Panc1 (cell line): ENCODE data around the gene CCR7. TPM values are rescaled to one million over a fixed set of nuclear protein-coding genes. Genes with fewer than 3 reads are reported as not detected.

Experiments
- ATAC-seq: fragments of 200-7000 bp; cut with Tn5 transposase; 2 replicates; pipeline ENCODE4 v1.9.1; 2020; ENCODE audit warnings: mild to moderate bottlenecking, moderate library complexity
- BruUV-seq: library from RNA; stranded (reverse); fragments of 400-500 nt; replicated peaks from 2 replicates; lab custom pipeline; 2021; lab: Mats Ljungman, UMichigan
- CTCF ChIA-PET: fragments of 300-600 bp; sonication (Branson Sonifier 250); formaldehyde crosslinking; loops from one replicate; lab custom pipeline; 2022; ENCODE audit warnings: antibody characterized with exemption; lab: Charles Lee
- POLR2A ChIA-PET: fragments of 300-600 bp; sonication (Branson Sonifier 250); formaldehyde crosslinking; loops from one replicate; lab custom pipeline; 2022; ENCODE audit warnings: antibody characterized with exemption; lab: Charles Lee
- DNase-seq: peaks from one replicate; pipeline ENCODE4 v3.0.0-alpha.2; 2010; ENCODE audit warnings: low read depth, low spot score
- H3K27ac ChIP-seq: 2 replicates; pipeline ENCODE4 v1.5.1; 2011; ENCODE audit warnings: mild to moderate bottlenecking, low read length, inconsistent platforms
- H3K27me3 ChIP-seq: fragments of 200-500 bp; sonication (Bioruptor generic); 2 replicates; pipeline ENCODE4 v1.6.0; 2014; ENCODE audit warnings: low read length, inconsistent platforms; ENCODE audit not compliant: control insufficient read depth, insufficient read depth
- H3K36me3 ChIP-seq: fragments of 200-500 bp; sonication (Bioruptor generic); 2 replicates; pipeline ENCODE4 v1.5.1; 2014; ENCODE audit warnings: inconsistent platforms, mild to moderate bottlenecking, low read length, moderate library complexity; ENCODE audit not compliant: control insufficient read depth, insufficient read depth
- H3K4me1 ChIP-seq: 2 replicates; pipeline ENCODE4 v1.5.1; 2011; ENCODE audit warnings: inconsistent platforms, mild to moderate bottlenecking, low read length, moderate library complexity; ENCODE audit not compliant: control insufficient read depth, insufficient read depth
- H3K4me3 ChIP-seq, 2 experiments: 2 replicates each; pipeline ENCODE4 v1.5.1; 2011 to 2012; ENCODE audit warnings: low read depth in 2 of 2, low read length in 2 of 2, mild to moderate bottlenecking in 2 of 2, inconsistent platforms in 1 of 2, moderate library complexity in 1 of 2
- H3K9me3 ChIP-seq: fragments of 200-500 bp; sonication (Bioruptor generic); 2 replicates; pipeline ENCODE4 v1.5.1; 2014; ENCODE audit warnings: low read depth, mild to moderate bottlenecking, inconsistent platforms, low read length, moderate library complexity; ENCODE audit not compliant: control insufficient read depth, insufficient read depth
- POLR2AphosphoS5 ChIP-seq: IDR thresholded peaks from 2 replicates; pipeline ENCODE4 v1.6.1; 2012; ENCODE audit warnings: mild to moderate bottlenecking, low read depth, low read length, moderate library complexity
- SIN3A ChIP-seq: IDR thresholded peaks from 2 replicates; pipeline ENCODE4 v1.6.1; 2012; ENCODE audit warnings: low read depth, mild to moderate bottlenecking, low read length, moderate library complexity, borderline replicate concordance; ENCODE audit not compliant: insufficient read depth
- TCF7L2 ChIP-seq: IDR thresholded peaks from 2 replicates; pipeline ENCODE4 v1.6.1; 2011; ENCODE audit warnings: mild to moderate bottlenecking, low read depth, low read length, inconsistent platforms
- in situ Hi-C: cut with HindIII; loops from 2 replicates; pipeline ENCODE4 v1.10.0; 2016; ENCODE audit warnings: low sequenced_read_pairs, low pct_unique_long_range_greater_than_20kb
- intact Hi-C: fragments of 100-400 bp; cut with micrococcal nuclease; formaldehyde crosslinking; loops from one replicate; pipeline ENCODE4 v1.10.0; 2022; ENCODE audit not compliant: unreplicated experiment
- total RNA-seq: library from RNA; stranded (reverse); gene quantifications from one replicate; pipeline ENCODE4 v1.2.1, GENCODE V29; 2021; ENCODE audit not compliant: unreplicated experiment
- TF ChIP-seq, protein P1 (sequence below), 2 experiments: IDR thresholded peaks; 2 replicates each; pipeline ENCODE4 v1.6.1; 2011 to 2012; ENCODE audit warnings: low read depth in 2 of 2, control low read depth in 1 of 2, low read length in 1 of 2, mild to moderate bottlenecking in 1 of 2, moderate library complexity in 1 of 2; ENCODE audit not compliant: insufficient read depth in 1 of 2
- TF ChIP-seq, protein P2 (sequence below): fragments of 450-650 bp; IDR thresholded peaks from 2 replicates; pipeline ENCODE4 v1.5.1; 2017; ENCODE audit warnings: mild to moderate bottlenecking

CCR7 gene
- total RNA-seq, 1 experiment from 2014 or later, result 0.44 TPM

DNA sequence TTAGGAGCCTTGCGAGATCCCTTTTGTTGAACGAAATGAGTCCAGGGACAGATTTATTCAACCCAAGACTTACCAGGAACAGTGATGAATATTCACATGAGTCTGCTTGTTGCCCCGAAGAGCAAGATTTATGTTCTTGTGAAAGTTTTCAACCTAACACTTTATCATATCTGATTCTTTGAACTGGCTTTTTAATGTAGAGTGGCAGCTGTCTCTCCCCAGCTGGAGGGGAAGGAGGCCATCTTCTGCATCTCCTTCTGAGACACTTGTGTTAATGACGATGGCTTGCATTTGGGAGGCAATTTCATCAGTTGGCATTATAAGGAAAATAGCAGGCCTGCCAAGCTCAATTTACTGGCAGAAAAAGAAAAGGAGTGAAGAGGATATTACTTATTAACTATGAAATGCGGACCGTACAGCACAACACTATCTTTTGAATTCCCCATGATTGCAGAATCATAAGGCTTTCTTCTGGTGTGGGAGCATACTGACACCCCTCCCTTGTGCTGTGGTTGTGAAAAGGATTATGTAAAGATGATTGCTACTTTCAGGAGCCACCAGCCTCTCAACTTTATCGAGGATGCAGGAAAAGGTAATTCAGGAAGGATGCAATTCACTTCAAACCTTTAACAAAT, 46.7 kb upstream of the CCR7 start:
- CTCF ChIA-PET, result no interaction called here

DNA sequence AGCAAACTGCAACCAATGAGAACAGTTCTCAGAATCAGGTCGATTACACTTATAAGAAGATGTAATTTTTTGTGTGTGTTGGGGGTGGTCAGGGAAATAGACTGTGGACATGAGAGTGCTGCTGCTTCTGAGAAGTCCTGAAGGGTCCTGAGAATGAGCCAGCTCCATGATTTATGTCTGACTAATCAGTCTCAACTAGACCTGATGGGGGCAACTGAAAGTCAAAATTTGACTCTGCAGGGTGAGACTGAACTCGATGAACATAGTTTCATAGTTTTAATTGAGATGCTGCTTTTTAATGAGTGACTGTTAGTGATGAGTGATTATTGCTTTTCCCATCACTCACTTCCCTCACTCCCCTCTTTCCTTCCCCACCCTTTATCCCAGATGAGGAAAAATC, 45.1 kb upstream of the CCR7 start:
- no TSS peak for BruUV-seq

More for the DNA sequence above, 46.7 kb upstream of the CCR7 start:
- Histone ChIP-seq H3K9me3 (no peaks in the 10 kb centered on the region), H3K4me1 (no peaks in the 10 kb centered on the region), H3K4me3 (no peak overlapping the region), H3K27me3 (peaks cover 6% of the 10 kb centered on the region; the same call in 1 of the 2 replicates), H3K36me3 (no peaks in the 10 kb centered on the region), H3K27ac (no peak overlapping the region)
- POLR2A ChIA-PET, result no interaction called here
- DNase-seq (no peak), ATAC-seq (no peak)
- no TSS peak for BruUV-seq
- in situ Hi-C loops, result no loop called here
- intact Hi-C loops, result no loop called here
- no peak for TF ChIP-seq POLR2AphosphoS5
- TF ChIP-seq, protein P1, sequence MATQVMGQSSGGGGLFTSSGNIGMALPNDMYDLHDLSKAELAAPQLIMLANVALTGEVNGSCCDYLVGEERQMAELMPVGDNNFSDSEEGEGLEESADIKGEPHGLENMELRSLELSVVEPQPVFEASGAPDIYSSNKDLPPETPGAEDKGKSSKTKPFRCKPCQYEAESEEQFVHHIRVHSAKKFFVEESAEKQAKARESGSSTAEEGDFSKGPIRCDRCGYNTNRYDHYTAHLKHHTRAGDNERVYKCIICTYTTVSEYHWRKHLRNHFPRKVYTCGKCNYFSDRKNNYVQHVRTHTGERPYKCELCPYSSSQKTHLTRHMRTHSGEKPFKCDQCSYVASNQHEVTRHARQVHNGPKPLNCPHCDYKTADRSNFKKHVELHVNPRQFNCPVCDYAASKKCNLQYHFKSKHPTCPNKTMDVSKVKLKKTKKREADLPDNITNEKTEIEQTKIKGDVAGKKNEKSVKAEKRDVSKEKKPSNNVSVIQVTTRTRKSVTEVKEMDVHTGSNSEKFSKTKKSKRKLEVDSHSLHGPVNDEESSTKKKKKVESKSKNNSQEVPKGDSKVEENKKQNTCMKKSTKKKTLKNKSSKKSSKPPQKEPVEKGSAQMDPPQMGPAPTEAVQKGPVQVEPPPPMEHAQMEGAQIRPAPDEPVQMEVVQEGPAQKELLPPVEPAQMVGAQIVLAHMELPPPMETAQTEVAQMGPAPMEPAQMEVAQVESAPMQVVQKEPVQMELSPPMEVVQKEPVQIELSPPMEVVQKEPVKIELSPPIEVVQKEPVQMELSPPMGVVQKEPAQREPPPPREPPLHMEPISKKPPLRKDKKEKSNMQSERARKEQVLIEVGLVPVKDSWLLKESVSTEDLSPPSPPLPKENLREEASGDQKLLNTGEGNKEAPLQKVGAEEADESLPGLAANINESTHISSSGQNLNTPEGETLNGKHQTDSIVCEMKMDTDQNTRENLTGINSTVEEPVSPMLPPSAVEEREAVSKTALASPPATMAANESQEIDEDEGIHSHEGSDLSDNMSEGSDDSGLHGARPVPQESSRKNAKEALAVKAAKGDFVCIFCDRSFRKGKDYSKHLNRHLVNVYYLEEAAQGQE (IDR thresholded peaks at IDR 0.05; ENCODE audit: insufficient read depth in 1 of 2, low read depth in 2 of 2, low read length in 1 of 2), result no peak
- TF ChIP-seq TCF7L2, result no peak
- TF ChIP-seq SIN3A, result no peak
- TF ChIP-seq, protein P2, sequence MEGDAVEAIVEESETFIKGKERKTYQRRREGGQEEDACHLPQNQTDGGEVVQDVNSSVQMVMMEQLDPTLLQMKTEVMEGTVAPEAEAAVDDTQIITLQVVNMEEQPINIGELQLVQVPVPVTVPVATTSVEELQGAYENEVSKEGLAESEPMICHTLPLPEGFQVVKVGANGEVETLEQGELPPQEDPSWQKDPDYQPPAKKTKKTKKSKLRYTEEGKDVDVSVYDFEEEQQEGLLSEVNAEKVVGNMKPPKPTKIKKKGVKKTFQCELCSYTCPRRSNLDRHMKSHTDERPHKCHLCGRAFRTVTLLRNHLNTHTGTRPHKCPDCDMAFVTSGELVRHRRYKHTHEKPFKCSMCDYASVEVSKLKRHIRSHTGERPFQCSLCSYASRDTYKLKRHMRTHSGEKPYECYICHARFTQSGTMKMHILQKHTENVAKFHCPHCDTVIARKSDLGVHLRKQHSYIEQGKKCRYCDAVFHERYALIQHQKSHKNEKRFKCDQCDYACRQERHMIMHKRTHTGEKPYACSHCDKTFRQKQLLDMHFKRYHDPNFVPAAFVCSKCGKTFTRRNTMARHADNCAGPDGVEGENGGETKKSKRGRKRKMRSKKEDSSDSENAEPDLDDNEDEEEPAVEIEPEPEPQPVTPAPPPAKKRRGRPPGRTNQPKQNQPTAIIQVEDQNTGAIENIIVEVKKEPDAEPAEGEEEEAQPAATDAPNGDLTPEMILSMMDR, result no peak

More for the DNA sequence above, 45.1 kb upstream of the CCR7 start:
- ChIA-PET POLR2A (no interaction called here), CTCF (interaction anchor here (0.6 kb wide), 1 partner anchor 1120 kb away, joined by 3 read pairs; no protein-coding TSS in a partner anchor)
- no peak overlapping the region for H3K4me3 ChIP-seq
- H3K27me3 ChIP-seq, result peaks cover 6% of the 10 kb centered on the region; the same call in 1 of the 2 replicates
- H3K27ac ChIP-seq, result no peak overlapping the region
- TF ChIP-seq, protein P1 (IDR thresholded peaks at IDR 0.05; ENCODE audit: insufficient read depth in 1 of 2, low read depth in 2 of 2, low read length in 1 of 2), result no peak
- TF ChIP-seq SIN3A, result no peak
- TF ChIP-seq TCF7L2, result no peak
- TF ChIP-seq POLR2AphosphoS5, result no peak
- TF ChIP-seq, protein P2, result no peak
- ATAC-seq, result no peak
- H3K9me3 ChIP-seq, result no peaks in the 10 kb centered on the region
- intact Hi-C loops (no loop called here), in situ Hi-C loops (no loop called here)
- H3K4me1 ChIP-seq, result no peaks in the 10 kb centered on the region
- no peaks in the 10 kb centered on the region for H3K36me3 ChIP-seq
- no peak for DNase-seq
